ENCODE results near the gene CSAD.

Gene CSAD

DNA sequence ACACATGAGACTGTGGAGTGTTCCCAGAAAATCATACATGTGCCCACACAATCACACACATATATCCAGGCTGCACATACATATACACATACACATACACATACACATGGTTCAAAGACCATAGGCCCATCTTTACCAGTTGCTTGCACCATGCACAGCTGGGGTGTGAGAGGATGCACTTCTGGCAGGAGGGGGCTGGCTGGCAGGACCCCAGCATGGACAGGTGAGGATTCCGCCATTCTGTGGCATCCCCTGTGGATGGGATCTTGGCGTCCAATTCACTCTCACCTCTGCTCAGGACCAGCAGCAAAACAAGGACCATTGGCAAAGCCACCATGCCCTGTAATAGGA, 19.4 kb upstream of the CSAD start:
- TF ChIP-seq, protein P1, sequence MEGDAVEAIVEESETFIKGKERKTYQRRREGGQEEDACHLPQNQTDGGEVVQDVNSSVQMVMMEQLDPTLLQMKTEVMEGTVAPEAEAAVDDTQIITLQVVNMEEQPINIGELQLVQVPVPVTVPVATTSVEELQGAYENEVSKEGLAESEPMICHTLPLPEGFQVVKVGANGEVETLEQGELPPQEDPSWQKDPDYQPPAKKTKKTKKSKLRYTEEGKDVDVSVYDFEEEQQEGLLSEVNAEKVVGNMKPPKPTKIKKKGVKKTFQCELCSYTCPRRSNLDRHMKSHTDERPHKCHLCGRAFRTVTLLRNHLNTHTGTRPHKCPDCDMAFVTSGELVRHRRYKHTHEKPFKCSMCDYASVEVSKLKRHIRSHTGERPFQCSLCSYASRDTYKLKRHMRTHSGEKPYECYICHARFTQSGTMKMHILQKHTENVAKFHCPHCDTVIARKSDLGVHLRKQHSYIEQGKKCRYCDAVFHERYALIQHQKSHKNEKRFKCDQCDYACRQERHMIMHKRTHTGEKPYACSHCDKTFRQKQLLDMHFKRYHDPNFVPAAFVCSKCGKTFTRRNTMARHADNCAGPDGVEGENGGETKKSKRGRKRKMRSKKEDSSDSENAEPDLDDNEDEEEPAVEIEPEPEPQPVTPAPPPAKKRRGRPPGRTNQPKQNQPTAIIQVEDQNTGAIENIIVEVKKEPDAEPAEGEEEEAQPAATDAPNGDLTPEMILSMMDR (IDR thresholded peaks at IDR 0.05): no peak

DNA sequence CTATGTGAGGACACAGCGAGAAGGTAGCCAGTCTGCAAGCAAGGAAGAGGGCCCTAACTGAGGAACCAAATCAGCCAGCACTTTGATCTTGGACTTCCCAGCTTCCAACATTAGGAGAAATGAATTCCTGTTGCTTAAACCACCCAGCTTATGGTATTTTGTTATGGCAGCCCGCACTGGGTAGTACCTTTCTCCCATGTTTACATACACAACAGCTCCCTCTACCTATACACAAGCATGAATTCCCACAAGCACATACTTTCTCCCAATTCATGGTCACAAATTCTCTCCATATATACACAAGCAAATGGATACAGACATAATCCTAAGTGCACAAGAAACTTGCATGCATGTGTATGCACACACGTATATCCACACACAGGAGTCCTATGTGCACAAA, 19.0 kb upstream of the CSAD start:
- TF ChIP-seq, protein P1 (IDR thresholded peaks at IDR 0.05): no peak

DNA sequence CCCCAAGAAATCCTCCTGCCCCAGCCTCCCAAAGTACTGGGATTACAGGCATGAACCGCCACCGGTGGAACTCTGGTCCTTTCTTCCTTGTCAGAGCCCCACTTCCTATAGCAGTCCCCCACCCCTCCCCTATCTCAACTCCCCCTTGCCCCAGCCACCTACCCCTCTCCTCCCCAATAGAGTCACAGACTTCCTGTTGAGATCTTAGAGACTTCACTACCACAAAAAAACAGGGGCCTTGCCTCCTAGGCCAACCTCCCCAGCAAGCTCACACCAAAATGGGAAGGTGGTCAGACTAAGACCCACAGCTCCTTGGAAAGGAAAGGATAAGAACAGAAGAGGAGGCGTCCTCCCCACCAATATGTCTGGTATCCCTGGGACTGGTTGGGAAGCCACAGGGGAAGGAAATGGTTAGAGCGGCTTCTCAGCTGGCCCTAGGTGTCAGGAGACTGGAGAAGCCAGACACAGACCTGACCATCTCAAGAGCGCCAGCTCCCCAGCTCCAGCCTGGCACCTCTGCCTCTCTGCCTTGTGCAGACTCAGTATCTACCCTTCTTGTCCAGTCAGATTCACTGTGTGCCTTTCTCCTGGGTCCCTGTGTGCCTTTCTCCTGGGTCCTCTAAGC, 17.9 kb upstream of the CSAD start:
- TF ChIP-seq, protein P1 (IDR thresholded peaks at IDR 0.05): no peak

DNA sequence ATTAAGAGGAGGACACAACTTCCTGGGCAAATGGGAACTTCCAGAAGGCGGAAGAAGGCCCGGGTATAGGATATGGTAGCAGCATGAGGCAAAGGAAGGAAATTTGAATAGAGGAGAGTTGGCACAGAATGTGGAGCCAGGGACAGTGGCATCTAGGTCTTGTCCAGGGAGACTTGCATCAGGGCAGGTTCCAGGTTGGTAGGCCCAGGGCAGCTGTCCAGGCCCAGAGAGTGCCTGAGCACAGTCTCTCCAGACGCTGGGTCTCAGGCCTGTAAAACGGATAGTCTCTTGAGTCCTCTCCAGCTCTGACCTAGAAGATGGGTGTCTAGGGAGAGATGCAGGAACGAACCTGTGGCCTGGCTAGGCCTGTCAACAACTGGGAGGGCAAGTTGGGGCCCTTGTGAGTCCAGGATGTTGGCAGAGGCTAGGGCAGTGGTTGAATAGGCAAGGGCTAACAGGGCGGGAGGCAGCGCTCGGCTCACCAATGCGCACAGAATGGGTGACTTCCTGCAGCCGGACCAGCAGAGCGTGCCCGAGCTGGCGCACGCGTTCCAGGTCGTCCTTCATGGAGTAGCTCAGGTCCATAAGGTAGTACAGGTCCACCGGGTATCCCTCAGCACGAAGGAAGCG, 16.4 kb upstream of the CSAD start:
- TF ChIP-seq, protein P1 (IDR thresholded peaks at IDR 0.05): no peak

DNA sequence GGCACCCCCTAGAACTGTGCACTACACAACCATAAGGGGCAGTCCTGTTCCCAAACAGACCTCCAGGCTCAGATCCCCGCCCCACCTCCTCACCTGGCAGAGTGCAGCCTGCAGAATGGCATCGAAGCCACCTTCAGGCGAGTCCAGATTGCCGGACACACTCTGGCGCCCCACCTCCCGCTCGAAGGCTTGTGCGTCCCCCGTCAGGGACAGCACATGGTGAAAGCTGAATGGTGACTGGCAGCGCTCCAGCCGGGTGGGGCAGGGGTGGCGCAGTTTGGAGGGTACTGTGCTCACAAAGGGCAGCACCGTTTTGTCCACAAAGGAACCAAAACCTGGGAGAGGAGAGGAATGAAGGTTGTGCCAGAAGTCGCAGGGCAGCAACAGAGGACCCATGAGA, 15.8 kb upstream of the CSAD start:
- TF ChIP-seq, protein P1 (IDR thresholded peaks at IDR 0.05): no peak

DNA sequence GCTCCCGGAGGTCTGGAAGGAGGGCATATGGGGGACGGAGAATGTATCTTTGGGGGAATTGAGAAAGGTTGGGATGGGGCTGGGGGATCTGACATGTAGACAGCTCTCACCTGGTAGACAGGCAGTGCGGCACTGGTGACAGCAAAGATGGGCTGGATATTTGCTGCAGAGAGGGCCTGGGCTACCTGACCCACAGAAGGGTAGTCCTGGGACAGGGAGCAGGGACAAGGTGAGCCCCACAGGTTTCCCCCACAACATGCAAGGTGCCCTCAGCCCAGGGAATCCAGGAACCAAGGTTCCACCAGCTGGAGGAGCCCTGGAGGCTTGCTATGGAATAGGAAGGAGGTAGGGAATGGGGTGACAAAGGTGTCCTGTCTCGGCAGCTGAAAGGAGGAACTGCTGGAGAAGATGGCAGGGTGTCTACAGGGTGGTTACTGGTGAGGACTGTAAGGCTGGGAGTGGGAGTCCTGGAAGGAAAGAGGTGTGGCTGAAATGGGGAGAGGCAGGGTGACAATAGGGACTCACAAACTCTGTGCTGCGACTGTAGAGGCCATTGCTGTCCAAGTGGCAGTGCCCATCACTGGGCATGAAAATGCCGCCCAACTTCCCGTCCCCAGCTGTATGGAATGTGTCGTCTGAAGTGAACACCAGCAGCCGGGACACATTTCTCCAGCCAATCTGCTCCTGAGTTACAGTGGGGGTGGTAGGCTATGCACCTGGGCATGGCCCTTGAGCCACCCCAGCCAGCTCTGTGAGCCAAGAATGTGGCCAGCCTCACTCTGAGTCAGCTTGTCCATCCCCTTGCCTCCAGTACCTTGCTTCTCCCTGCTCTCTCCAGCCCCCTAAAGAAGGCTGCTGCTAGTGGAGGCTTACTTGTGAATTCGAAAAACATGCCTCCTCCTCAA, 15.0 kb upstream of the CSAD start:
- TF ChIP-seq, protein P1 (IDR thresholded peaks at IDR 0.05): no peak

DNA sequence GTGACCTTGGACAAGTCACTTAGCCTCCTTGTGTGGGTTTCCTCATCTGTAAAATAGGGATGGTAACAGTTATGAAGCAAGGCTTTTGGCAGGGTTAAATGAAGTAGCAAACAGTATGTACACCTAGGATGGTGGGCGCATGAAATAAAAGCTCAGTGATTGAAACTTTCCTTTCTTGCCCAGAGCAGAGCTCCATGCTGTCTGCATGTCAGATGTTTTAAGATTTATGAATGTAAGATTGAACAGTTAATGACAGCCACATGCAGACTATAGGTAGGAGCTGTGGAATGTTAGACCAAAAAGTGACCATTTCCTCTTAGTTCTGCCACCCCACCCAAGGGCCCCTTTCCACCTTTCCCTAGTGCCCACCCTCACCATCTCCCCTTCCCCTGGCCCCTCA, 14.2 kb upstream of the CSAD start:
- TF ChIP-seq, protein P1 (IDR thresholded peaks at IDR 0.05): no peak

Data from LNCAP (cell line).